Endothelial cell of umbilical vein (primary cell): ENCODE measurements around the gene C16orf74. TPM values are rescaled to one million over a fixed set of nuclear protein-coding genes. Genes with fewer than 3 reads are reported as not detected.

Experiments used
- BruUV-seq: library from RNA; stranded (reverse); fragments of 400-500 nt; replicated peaks from 2 replicates; lab custom pipeline; 2021; lab: Mats Ljungman, UMichigan
- CTCF ChIA-PET: fragments of 300-600, 350-600 bp; sonication (Branson Sonifier 250); formaldehyde crosslinking; loops from one replicate; lab custom pipeline; 2021; ENCODE audit warnings: antibody characterized with exemption, inconsistent platforms; lab: Charles Lee
- POLR2A ChIA-PET: fragments of 300-600, 350-600 bp; sonication (Branson Sonifier 250); formaldehyde crosslinking; loops from one replicate; lab custom pipeline; 2021; ENCODE audit warnings: antibody characterized with exemption, inconsistent platforms; lab: Charles Lee
- DNase-seq: peaks from one replicate; pipeline ENCODE4 v3.0.0-alpha.2; 2011; ENCODE audit warnings: low read depth, low spot score
- FAIRE-seq: peaks from 2 replicates; lab custom pipeline; 2011; peaks lifted over from hg19 to GRCh38; lab: Jason Lieb, UNC
- H2AFZ ChIP-seq: 2 replicates; pipeline ENCODE4 v1.6.0; 2012; ENCODE audit warnings: low read depth, low read length, control low read depth, inconsistent platforms
- H3K27ac ChIP-seq: 2 replicates; pipeline ENCODE4 v1.5.1; 2011; ENCODE audit warnings: low read depth, mild to moderate bottlenecking, control low read depth, low read length, moderate library complexity; ENCODE audit not compliant: insufficient read depth
- H3K27me3 ChIP-seq, 2 experiments: 2 replicates each; pipeline versions ENCODE4 v1.6.0 to v1.6.1; 2011; ENCODE audit warnings: low read length in 2 of 2, mixed read lengths in 1 of 2; ENCODE audit not compliant: control insufficient read depth in 2 of 2, insufficient read depth in 2 of 2
- H3K36me3 ChIP-seq, 2 experiments: 2 replicates in 1 of 2; 3 replicates in 1 of 2; pipeline ENCODE4 v1.5.1; 2011; ENCODE audit warnings: low read length in 2 of 2, mild to moderate bottlenecking in 1 of 2, moderate library complexity in 1 of 2; ENCODE audit not compliant: control insufficient read depth in 2 of 2, insufficient read depth in 2 of 2; ENCODE audit errors: extremely low read depth in 1 of 2
- H3K4me1 ChIP-seq: 3 replicates; pipeline ENCODE4 v1.5.1; 2011; ENCODE audit warnings: mild to moderate bottlenecking, low read length; ENCODE audit not compliant: control insufficient read depth, insufficient read depth; ENCODE audit errors: extremely low read depth
- H3K4me2 ChIP-seq: 2 replicates; pipeline ENCODE4 v1.6.1; 2011; ENCODE audit warnings: low read length, control low read depth, mixed read lengths; ENCODE audit not compliant: insufficient read depth
- H3K4me3 ChIP-seq, 3 experiments: fragments of 200-600 bp in 1 of 3; sonication (generic), shearing (Covaris generic) in 1 of 3; replicated peaks in 1 of 3; 2 replicates each; pipeline ENCODE4 v1.5.1; 2011 to 2016; ENCODE audit warnings: control low read depth in 3 of 3, low read length in 3 of 3, mild to moderate bottlenecking in 2 of 3, inconsistent platforms in 1 of 3, low read depth in 1 of 3, moderate library complexity in 1 of 3; ENCODE audit not compliant: insufficient read depth in 1 of 3
- H3K79me2 ChIP-seq: 2 replicates; pipeline ENCODE4 v1.6.0; 2012; ENCODE audit warnings: low read length, inconsistent platforms; ENCODE audit not compliant: control insufficient read depth, insufficient read depth
- H3K9ac ChIP-seq: replicated peaks from 2 replicates; pipeline ENCODE3; 2011; ENCODE audit warnings: low read length, control low read depth; ENCODE audit not compliant: insufficient read depth; ENCODE audit errors: extremely low read depth
- H3K9me1 ChIP-seq: replicated peaks from 3 replicates; pipeline ENCODE4 v1.6.0; 2011; ENCODE audit warnings: mild to moderate bottlenecking, low read length; ENCODE audit not compliant: control insufficient read depth, insufficient read depth; ENCODE audit errors: extremely low read depth
- H3K9me3 ChIP-seq: replicated peaks from 2 replicates; pipeline ENCODE4 v1.5.1; 2012; ENCODE audit warnings: low read length, inconsistent platforms; ENCODE audit not compliant: control insufficient read depth, insufficient read depth
- H4K20me1 ChIP-seq: replicated peaks from 2 replicates; pipeline ENCODE3; 2011; ENCODE audit warnings: mild to moderate bottlenecking, low read length; ENCODE audit not compliant: control insufficient read depth, insufficient read depth; ENCODE audit errors: extremely low read depth
- CTCF ChIP-seq, 2 donors: IDR thresholded peaks; 1 replicate in 1 of 2; 2 replicates in 1 of 2; pipeline ENCODE4 v1.5.1; 2011; ENCODE audit warnings: low read length in 2 of 2, mild to moderate bottlenecking in 2 of 2, moderate library complexity in 2 of 2, control low read depth in 1 of 2, inconsistent platforms in 1 of 2, low read depth in 1 of 2; ENCODE audit not compliant: insufficient read depth in 1 of 2; ENCODE audit errors: extremely low read depth in 1 of 2
- EZH2 ChIP-seq: IDR thresholded peaks from 2 replicates; pipeline ENCODE4 v1.6.1; 2012; ENCODE audit warnings: borderline replicate concordance, low read depth, mild to moderate bottlenecking, moderate library complexity, low read length, inconsistent platforms; ENCODE audit not compliant: severe bottlenecking
- FOS ChIP-seq: IDR thresholded peaks from 2 replicates; pipeline ENCODE4 v1.6.1; 2011; ENCODE audit warnings: mild to moderate bottlenecking, low read length, moderate library complexity, borderline replicate concordance; ENCODE audit not compliant: insufficient read depth
- GATA2 ChIP-seq: IDR thresholded peaks from 2 replicates; pipeline ENCODE4 v1.7.0; 2011; ENCODE audit warnings: low read depth, mild to moderate bottlenecking, moderate library complexity, mixed read lengths, low read length; ENCODE audit not compliant: insufficient read length, insufficient read depth
- JUN ChIP-seq: IDR thresholded peaks from 2 replicates; pipeline ENCODE4 v1.6.1; 2011; ENCODE audit warnings: borderline replicate concordance, low read depth; ENCODE audit not compliant: insufficient read length, insufficient read depth
- MAX ChIP-seq: IDR thresholded peaks from 2 replicates; pipeline ENCODE4 v1.6.1; 2011; ENCODE audit not compliant: insufficient read depth, insufficient read length
- MYC ChIP-seq: IDR thresholded peaks from one replicate; pipeline ENCODE4 v1.6.1; 2011; ENCODE audit warnings: mild to moderate bottlenecking, low read depth, low read length
- POLR2A ChIP-seq: IDR thresholded peaks from 2 replicates; pipeline ENCODE4 v1.6.1; 2012; ENCODE audit warnings: low read depth, mild to moderate bottlenecking, control low read depth, low read length
- POLR2AphosphoS5 ChIP-seq: IDR thresholded peaks from 2 replicates; pipeline ENCODE4 v1.6.1; 2012; ENCODE audit warnings: low read depth, mild to moderate bottlenecking, control low read depth, low read length, moderate library complexity; ENCODE audit not compliant: insufficient read depth
- dilution Hi-C: fragments of 300-500 bp; cut with MboI; formaldehyde crosslinking; loops from one replicate; pipeline ENCODE4 v1.15.0; 2019; ENCODE audit warnings: low sequenced_read_pairs; ENCODE audit not compliant: extremely low pct_ligation_motif_present
- intact Hi-C: fragments of 100-400 bp; cut with micrococcal nuclease; formaldehyde crosslinking; loops from one replicate; pipeline ENCODE4 v1.10.0; 2022
- polyA plus RNA-seq, 4 experiments: library from polyadenylated mRNA; depleted of rRNA in 3 of 4; stranded (reverse) in 3 of 4; unstranded in 1 of 4; fragments of >200 nt; gene quantifications; 2 replicates each; pipeline versions ENCODE4 v1.2.1 to v1.2.3, GENCODE V29; 2011 to 2012; ENCODE audit warnings: missing spikeins in 1 of 4
- total RNA-seq: library from RNA; stranded (reverse); gene quantifications from 2 replicates; pipeline ENCODE4 v1.2.3, GENCODE V29; 2021

The C16orf74 gene
- total and polyA plus RNA-seq, 2 donors (not counting 3 experiments of a cell fraction or from before 2014, with no cell fraction given) = 12.1 to 38.7 TPM

- BruUV-seq = no TSS peak
- ChIA-PET POLR2A (no interaction called here), CTCF (no interaction called here)
- no peaks in the 10 kb centered on the region for H3K9me3 ChIP-seq
- no peak overlapping the region for H3K4me3 ChIP-seq
- H3K9me1 ChIP-seq = no peaks in the 10 kb centered on the region
- H3K27me3 ChIP-seq = no peaks in the 10 kb centered on the region
- DNase-seq = no peak
- intact Hi-C loops = no loop called here
- TF ChIP-seq GATA2 (no peak), EZH2 (no peak), MAX (no peak), POLR2A (no peak), POLR2AphosphoS5 (no peak), CTCF (IDR thresholded peaks at IDR 0.05; ENCODE audit: extremely low read depth in 1 of 2, insufficient read depth in 1 of 2, low read depth in 1 of 2, low read length in 2 of 2) (no peak), MYC (no peak), FOS (no peak), JUN (no peak)
- peaks cover 10 to 33% of the 10 kb centered on the region in 2 experiments for H3K36me3 ChIP-seq
- H3K27ac ChIP-seq = no peak overlapping the region
- peaks cover 16% of the 10 kb centered on the region for H3K4me1 ChIP-seq
- no peaks in the 10 kb centered on the region for H4K20me1 ChIP-seq
- dilution Hi-C loops = no loop called here
- no peak overlapping the region for H2AFZ ChIP-seq
- no peak for FAIRE-seq
- H3K9ac ChIP-seq = no peak overlapping the region
- no peak overlapping the region for H3K4me2 ChIP-seq
- peaks cover 20% of the 10 kb centered on the region for H3K79me2 ChIP-seq
Observed at GRCh38 chr16:85781695-85782370, 30.9 kb upstream of the C16orf74 start.
